Breast epithelium (tissue), 3 donors: ENCODE measurements around the gene ARMC9.

Experiments used
- CTCF ChIP-seq, 3 donors: fragments of 450-650 bp; IDR thresholded peaks; one replicate each; pipeline ENCODE4 v1.5.1; 2016 to 2017; ENCODE audit warnings: antibody characterized with exemption in 3 of 3, mild to moderate bottlenecking in 3 of 3, moderate library complexity in 3 of 3
- POLR2A ChIP-seq: fragments of 450-650 bp; IDR thresholded peaks from one replicate; pipeline ENCODE4 v1.6.1; 2016; ENCODE audit warnings: antibody characterized with exemption, mild to moderate bottlenecking, moderate library complexity
- POLR2AphosphoS5 ChIP-seq, 3 donors: sonication (generic); formaldehyde crosslinking; IDR thresholded peaks; one replicate each; pipeline ENCODE4 v1.6.1; 2017; ENCODE audit warnings: antibody characterized with exemption in 3 of 3

- no peak for TF ChIP-seq CTCF (IDR thresholded peaks at IDR 0.05)
- TF ChIP-seq POLR2AphosphoS5 (IDR thresholded peaks at IDR 0.05), result no peak
- TF ChIP-seq POLR2A, result no peak
These were observed 633 bp upstream of the ARMC9 start for GRCh38 chr2:231197706-231198290.
